K562 (cell line): Measurements from ENCODE around the gene MORF4L1. TPM values are rescaled to one million over a fixed set of nuclear protein-coding genes. Genes with fewer than 3 reads are reported as not detected.

Experiments
- ATAC-seq: fragments of 200-7000 bp; cut with Tn5 transposase; 3 replicates; pipeline ENCODE4 v1.9.1; 2020; ENCODE audit warnings: moderate library complexity
- BruUV-seq: library from RNA; stranded (reverse); fragments of 400-500 nt; replicated peaks from 2 replicates; lab custom pipeline; 2021; lab: Mats Ljungman, UMichigan
- CTCF ChIA-PET: fragments of 300-600 bp; formaldehyde crosslinking; extraction: SDS; loops from one replicate; lab custom pipeline; 2021; ENCODE audit warnings: low intra/inter-chr PET ratio; lab: Yijun Ruan, JAX
- POLR2A ChIA-PET: fragments of 300-600, 350-650 bp; sonication (Branson Sonifier 250); formaldehyde crosslinking; extraction: SDS; loops from one replicate; lab custom pipeline; 2021; ENCODE audit warnings: antibody characterized with exemption, inconsistent platforms; lab: Yijun Ruan, JAX
- DNase-seq, 4 experiments: peaks; one replicate each; pipeline versions ENCODE4 v3.0.0 to v3.0.0-alpha.2; 2011 to 2018; ENCODE audit warnings: low spot score in 3 of 4, mixed read lengths in 3 of 4; ENCODE audit errors: extremely low read depth in 1 of 4
- FAIRE-seq: peaks from 2 replicates; lab custom pipeline; 2011; peaks lifted over from hg19 to GRCh38; lab: Jason Lieb, UNC
- H2AFZ ChIP-seq: 2 replicates; pipeline ENCODE4 v1.6.0; 2011; ENCODE audit warnings: low read depth, low read length, control low read depth, inconsistent platforms
- H3K27ac ChIP-seq: fragments of 200-600 bp; 3 replicates; pipeline ENCODE4 v1.8.0; 2011; ENCODE audit warnings: low read depth, mild to moderate bottlenecking, control low read depth, inconsistent platforms, low read length, moderate library complexity, mixed read lengths; ENCODE audit errors: extremely low read depth
- H3K27me3 ChIP-seq, 2 experiments: fragments of 300-600 bp in 1 of 2; 2 replicates in 1 of 2; 3 replicates in 1 of 2; pipeline versions ENCODE4 v1.6.0 to v1.8.0; 2011; ENCODE audit warnings: inconsistent platforms in 2 of 2, low read length in 2 of 2, mild to moderate bottlenecking in 1 of 2, mixed read lengths in 1 of 2, moderate library complexity in 1 of 2; ENCODE audit not compliant: control insufficient read depth in 2 of 2, insufficient read depth in 2 of 2
- H3K36me3 ChIP-seq: fragments of 300-600 bp; 3 replicates; pipeline ENCODE4 v1.8.0; 2011; ENCODE audit warnings: mild to moderate bottlenecking, low read length, inconsistent platforms; ENCODE audit not compliant: control insufficient read depth, insufficient read depth
- H3K4me1 ChIP-seq, 2 experiments: fragments of 200-600 bp in 1 of 2; replicated peaks in 1 of 2; 2 replicates in 1 of 2; 3 replicates in 1 of 2; pipeline versions ENCODE4 v1.5.1 to v1.8.0; 2011; ENCODE audit warnings: inconsistent platforms in 2 of 2, low read length in 2 of 2, mild to moderate bottlenecking in 1 of 2, mixed read lengths in 1 of 2, moderate library complexity in 1 of 2; ENCODE audit not compliant: control insufficient read depth in 2 of 2, insufficient read depth in 2 of 2
- H3K4me2 ChIP-seq: 2 replicates; pipeline ENCODE4 v1.6.1; 2011; ENCODE audit warnings: low read length, control low read depth, inconsistent platforms, mixed read lengths; ENCODE audit not compliant: insufficient read depth
- H3K4me3 ChIP-seq: fragments of 200-600 bp; sonication (generic), shearing (Covaris generic); 2 replicates; pipeline ENCODE4 v1.5.1; 2016; ENCODE audit warnings: control low read depth, inconsistent platforms
- H3K79me2 ChIP-seq: fragments of 200-600 bp; 3 replicates; pipeline ENCODE4 v1.8.0; 2011; ENCODE audit warnings: low read length, inconsistent platforms; ENCODE audit not compliant: control insufficient read depth, insufficient read depth
- H3K9ac ChIP-seq, 2 experiments: 2 replicates each; pipeline versions ENCODE4 v1.6.0 to v1.6.1; 2011; ENCODE audit warnings: low read depth in 2 of 2, low read length in 2 of 2, control low read depth in 1 of 2, inconsistent platforms in 1 of 2, mild to moderate bottlenecking in 1 of 2, mixed read lengths in 1 of 2; ENCODE audit not compliant: insufficient read depth in 1 of 2
- H3K9me1 ChIP-seq: one replicate; pipeline ENCODE4 v1.6.0; 2011; ENCODE audit warnings: inconsistent platforms, mild to moderate bottlenecking, low read length, moderate library complexity; ENCODE audit not compliant: control insufficient read depth, insufficient read depth
- H3K9me3 ChIP-seq: replicated peaks from 2 replicates; pipeline ENCODE4 v1.5.1; 2011; ENCODE audit warnings: low read depth, low read length, inconsistent platforms; ENCODE audit not compliant: control insufficient read depth, insufficient read depth
- H4K20me1 ChIP-seq: replicated peaks from 2 replicates; pipeline ENCODE4 v1.6.1; 2011; ENCODE audit warnings: low read length, inconsistent platforms, mixed read lengths; ENCODE audit not compliant: control insufficient read depth, insufficient read depth
- BCOR ChIP-seq: fragments of 450-650 bp; IDR thresholded peaks from 2 replicates; pipeline ENCODE4 v1.6.1; 2016
- CHD1 ChIP-seq: fragments of 200-600 bp; sonication (generic); IDR thresholded peaks from one replicate; pipeline ENCODE4 v1.6.1; 2012; ENCODE audit warnings: mild to moderate bottlenecking, moderate library complexity, low read length, inconsistent platforms
- HNRNPLL ChIP-seq: fragments of 200-400 bp; formaldehyde crosslinking; IDR thresholded peaks from 2 replicates; pipeline ENCODE4 v1.6.1; 2017; ENCODE audit warnings: low read length, low read depth, mild to moderate bottlenecking; ENCODE audit not compliant: poor library complexity, severe bottlenecking
- KLF6 ChIP-seq: fragments of 250-450 bp; sonication (Bioruptor Pico); IDR thresholded peaks from 2 replicates; pipeline ENCODE4 v1.4.0; 2020; ENCODE audit warnings: mild to moderate bottlenecking, moderate library complexity, borderline replicate concordance
- MYBL2 ChIP-seq, 2 experiments: fragments of 450-650 bp in 1 of 2; sonication (generic) in 1 of 2; formaldehyde crosslinking in 1 of 2; IDR thresholded peaks; 2 replicates each; pipeline versions ENCODE4 v1.6.1 to v1.8.1; 2017 to 2022; ENCODE audit warnings: borderline replicate concordance in 1 of 2, inconsistent platforms in 1 of 2, low read depth in 1 of 2, mild to moderate bottlenecking in 1 of 2, missing genetic modification reagents in 1 of 2, moderate library complexity in 1 of 2
- NCOA6 ChIP-seq: fragments of 450-650 bp; IDR thresholded peaks from 2 replicates; pipeline ENCODE4 v1.6.1; 2017; ENCODE audit warnings: mild to moderate bottlenecking
- PTBP1 ChIP-seq: fragments of 200-400 bp; formaldehyde crosslinking; IDR thresholded peaks from 2 replicates; pipeline ENCODE4 v1.6.1; 2017; ENCODE audit warnings: low read depth, low read length
- ZFPM2 ChIP-seq: fragments of 250-450 bp; sonication (Bioruptor Pico); IDR thresholded peaks from 2 replicates; pipeline ENCODE4 v1.5.1; 2022; ENCODE audit warnings: mild to moderate bottlenecking
- ZNF165 ChIP-seq: fragments of 250-450 bp; sonication (Bioruptor Pico); IDR thresholded peaks from 2 replicates; pipeline ENCODE4 v1.4.0; 2020; ENCODE audit warnings: borderline replicate concordance
- ZNF175 ChIP-seq: fragments of 200-800 bp; sonication (Bioruptor generic); IDR thresholded peaks from 2 replicates; pipeline ENCODE4 v1.6.1; 2016; ENCODE audit warnings: low read depth, mild to moderate bottlenecking, missing genetic modification characterization, missing compliant biosample characterization
- ZNF384 ChIP-seq: IDR thresholded peaks from 2 replicates; pipeline ENCODE4 v1.6.1; 2012; ENCODE audit warnings: low read depth, low read length, improper control_type of control experiment
- WGBS: fragments of 100-300 bp; shearing (Covaris generic); methylation state at CpG from one replicate; pipeline ENCODE4 v1.1.6; 2016; ENCODE audit warnings: low coverage, mixed read lengths; ENCODE audit not compliant: insufficient coverage; ENCODE audit errors: missing lambda C conversion rate; 5-methylcytosine and 5-hydroxymethylcytosine counted together
- in situ Hi-C: fragments of 300-500 bp; cut with MboI; formaldehyde crosslinking; loops from 4 replicates; pipeline ENCODE4 v1.15.0; 2018; ENCODE audit warnings: inconsistent platforms, mixed read lengths
- intact Hi-C: fragments of 100-400 bp; cut with micrococcal nuclease; formaldehyde crosslinking; loops from 2 replicates; pipeline ENCODE4 v1.14.2; 2022
- polyA plus RNA-seq, 8 experiments: library from polyadenylated mRNA; depleted of rRNA in 4 of 8; stranded (reverse) in 5 of 8; unstranded in 3 of 8; fragments of >200 nt; fragmentation: Nextera tagmentation in 2 of 8; fragmentation: Illumina TruSeq in 1 of 8; extraction: Ambion mirVana in 2 of 8; extraction: Trizol in 1 of 8; gene quantifications; 2 replicates each; pipeline versions ENCODE4 v1.2.1 to v1.2.3, GENCODE V29; 2011 to 2014; ENCODE audit warnings: inconsistent platforms in 1 of 8, missing spikeins in 1 of 8
- total RNA-seq, 7 experiments: library from RNA; depleted of rRNA in 6 of 7; stranded (reverse); fragments of >200 nt in 6 of 7; fragmentation: Illumina TruSeq in 2 of 7; extraction: Trizol in 2 of 7; gene quantifications; 2 replicates each; pipeline versions ENCODE4 v1.2.1 to v1.2.3, GENCODE V29; 2011 to 2021; ENCODE audit warnings: low replicate concordance in 1 of 7
- TF ChIP-seq, protein P1 (sequence below): fragments of 450-650 bp; formaldehyde crosslinking; IDR thresholded peaks from 2 replicates; pipeline ENCODE4 v1.4.0; 2020; ENCODE audit warnings: mild to moderate bottlenecking
- TF ChIP-seq, protein P2 (sequence below): fragments of 450-650 bp; IDR thresholded peaks from 2 replicates; pipeline ENCODE4 v1.6.1; 2017; ENCODE audit warnings: antibody characterized with exemption

MORF4L1 gene
- total and polyA plus RNA-seq, 9 of the 15 experiments (the other 6 are each of a cell fraction or from before 2014, with no cell fraction given) = 127 to 615 (median 281) TPM

DNA sequence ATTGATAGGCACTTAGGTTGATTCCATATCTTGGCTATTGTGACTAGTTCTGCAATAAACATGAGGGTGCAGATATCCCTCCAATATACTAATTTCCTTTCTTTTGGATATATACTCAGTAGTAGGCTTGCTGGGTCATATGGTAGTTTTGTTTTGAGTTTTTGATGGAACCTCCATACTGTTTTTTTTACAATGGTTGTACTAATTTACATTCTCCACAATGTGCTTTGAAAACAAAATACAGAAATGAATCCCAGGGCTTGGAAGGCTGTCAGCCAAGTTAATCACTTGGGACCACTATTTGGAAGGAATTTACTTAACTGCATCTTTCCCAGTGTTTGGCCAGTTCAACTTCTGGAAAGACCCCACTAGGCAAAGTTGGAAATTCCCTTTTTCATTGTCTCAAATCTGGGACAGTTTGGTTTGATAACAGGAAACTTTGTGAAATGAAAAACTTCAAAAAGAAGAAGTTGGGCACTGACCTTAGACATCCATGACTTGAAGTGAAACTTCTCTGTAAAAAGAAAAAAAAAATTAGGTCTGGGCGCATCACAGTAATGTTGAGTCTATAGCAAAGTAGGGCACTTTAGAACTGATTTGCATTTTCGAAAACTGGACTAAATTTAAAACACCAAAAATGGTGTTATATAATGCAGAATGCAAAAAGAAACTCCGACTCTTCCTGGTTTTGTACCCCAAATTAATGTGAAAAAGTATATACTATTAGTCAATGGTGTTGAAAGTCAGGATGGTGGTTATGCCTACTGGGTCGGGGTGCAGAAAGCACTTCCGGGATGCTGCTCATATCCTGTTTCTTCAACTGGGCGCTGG is 66.2 kb downstream of the MORF4L1 start:
- peaks cover 39% of the 10 kb centered on the region for H3K79me2 ChIP-seq
- H4K20me1 ChIP-seq = no peaks in the 10 kb centered on the region
- H3K4me3 ChIP-seq = no peak overlapping the region
- 84% methylated on average over 6 of the region's 6 CpGs for WGBS
- no peaks in the 10 kb centered on the region for H3K27me3 ChIP-seq
- H3K9me1 ChIP-seq = no peaks in the 10 kb centered on the region
- in situ Hi-C loops = no loop called here
- intact Hi-C loops = no loop called here
- no peak overlapping the region for H3K9ac ChIP-seq
- H3K27ac ChIP-seq = no peak overlapping the region
- no peak for FAIRE-seq
- DNase-seq = no peak
- ATAC-seq = no peak
- CTCF ChIA-PET = no interaction called here
- POLR2A ChIA-PET = interaction anchor here (0.7 to 1.8 kb wide), 2 partner anchors 12 to 29 kb away, joined by 4 to 6 read pairs; no protein-coding TSS in a partner anchor
- no peak overlapping the region for H3K4me2 ChIP-seq
- no TSS peak for BruUV-seq
- H2AFZ ChIP-seq = no peak overlapping the region
- H3K4me1 ChIP-seq = peaks cover 15 to 27% of the 10 kb centered on the region in 2 experiments; a peak in 4 of 5 replicates
- H3K36me3 ChIP-seq = peaks cover 41% of the 10 kb centered on the region; the same call in 2 of the 3 replicates
- no peaks in the 10 kb centered on the region for H3K9me3 ChIP-seq
- TF ChIP-seq ZNF384 = no peak
- TF ChIP-seq CHD1 = no peak
- no peak for TF ChIP-seq MYBL2 (IDR thresholded peaks at IDR 0.05; ENCODE audit: low read depth)
- no peak for TF ChIP-seq MYBL2 (CRISPR knock-in tag; IDR thresholded peaks at IDR 0.05; ENCODE audit: borderline replicate concordance)
- TF ChIP-seq NCOA6 = no peak
- TF ChIP-seq, protein P1, sequence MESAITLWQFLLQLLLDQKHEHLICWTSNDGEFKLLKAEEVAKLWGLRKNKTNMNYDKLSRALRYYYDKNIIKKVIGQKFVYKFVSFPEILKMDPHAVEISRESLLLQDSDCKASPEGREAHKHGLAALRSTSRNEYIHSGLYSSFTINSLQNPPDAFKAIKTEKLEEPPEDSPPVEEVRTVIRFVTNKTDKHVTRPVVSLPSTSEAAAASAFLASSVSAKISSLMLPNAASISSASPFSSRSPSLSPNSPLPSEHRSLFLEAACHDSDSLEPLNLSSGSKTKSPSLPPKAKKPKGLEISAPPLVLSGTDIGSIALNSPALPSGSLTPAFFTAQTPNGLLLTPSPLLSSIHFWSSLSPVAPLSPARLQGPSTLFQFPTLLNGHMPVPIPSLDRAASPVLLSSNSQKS (CRISPR knock-in tag) = no peak
- no peak for TF ChIP-seq PTBP1
- TF ChIP-seq ZNF175 (CRISPR knock-in tag) = no peak
- no peak for TF ChIP-seq ZFPM2
- TF ChIP-seq, protein P2, sequence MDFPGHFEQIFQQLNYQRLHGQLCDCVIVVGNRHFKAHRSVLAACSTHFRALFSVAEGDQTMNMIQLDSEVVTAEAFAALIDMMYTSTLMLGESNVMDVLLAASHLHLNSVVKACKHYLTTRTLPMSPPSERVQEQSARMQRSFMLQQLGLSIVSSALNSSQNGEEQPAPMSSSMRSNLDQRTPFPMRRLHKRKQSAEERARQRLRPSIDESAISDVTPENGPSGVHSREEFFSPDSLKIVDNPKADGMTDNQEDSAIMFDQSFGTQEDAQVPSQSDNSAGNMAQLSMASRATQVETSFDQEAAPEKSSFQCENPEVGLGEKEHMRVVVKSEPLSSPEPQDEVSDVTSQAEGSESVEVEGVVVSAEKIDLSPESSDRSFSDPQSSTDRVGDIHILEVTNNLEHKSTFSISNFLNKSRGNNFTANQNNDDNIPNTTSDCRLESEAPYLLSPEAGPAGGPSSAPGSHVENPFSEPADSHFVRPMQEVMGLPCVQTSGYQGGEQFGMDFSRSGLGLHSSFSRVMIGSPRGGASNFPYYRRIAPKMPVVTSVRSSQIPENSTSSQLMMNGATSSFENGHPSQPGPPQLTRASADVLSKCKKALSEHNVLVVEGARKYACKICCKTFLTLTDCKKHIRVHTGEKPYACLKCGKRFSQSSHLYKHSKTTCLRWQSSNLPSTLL = no peak
- no peak for TF ChIP-seq KLF6 (CRISPR knock-in tag)
- TF ChIP-seq BCOR = no peak
- no peak for TF ChIP-seq HNRNPLL
- TF ChIP-seq ZNF165 (CRISPR knock-in tag) = no peak
